Superior temporal gyrus (tissue), 1 donor: ENCODE measurements around the gene SYT10.
"Not testable (repeated sequence)": the region's sequence is repeated elsewhere in the genome, so short reads cannot be mapped to it uniquely, and the experiment has no call there.

Experiments
- DNase-seq: peaks from one replicate; pipeline ENCODE4 v3.0.0-alpha.2; 2016; ENCODE audit errors: extremely low spot score

The SYT10 gene, protein sequence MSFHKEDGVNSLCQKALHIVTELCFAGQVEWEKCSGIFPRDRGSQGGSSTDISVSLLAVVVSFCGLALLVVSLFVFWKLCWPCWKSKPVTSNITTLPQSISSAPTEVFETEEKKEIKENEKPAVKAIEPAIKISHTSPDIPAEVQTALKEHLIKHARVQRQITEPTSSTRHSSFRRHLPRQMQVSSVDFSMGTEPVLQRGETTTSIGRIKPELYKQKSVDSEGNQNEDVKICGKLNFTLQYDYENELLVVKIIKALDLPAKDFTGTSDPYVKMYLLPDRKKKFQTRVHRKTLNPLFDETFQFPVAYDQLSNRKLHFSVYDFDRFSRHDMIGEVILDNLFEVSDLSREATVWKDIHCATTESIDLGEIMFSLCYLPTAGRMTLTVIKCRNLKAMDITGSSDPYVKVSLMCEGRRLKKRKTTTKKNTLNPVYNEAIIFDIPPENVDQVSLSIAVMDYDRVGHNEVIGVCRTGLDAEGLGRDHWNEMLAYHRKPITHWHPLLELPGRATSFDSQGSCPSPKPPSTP

GRCh38 chr12:33439587-33440011 is at the start of gene SYT10:
Gene SYT10 (minus strand): TSS chr12:33439819. CDS start chr12:33439522, 297 bp downstream.
- no peak for DNase-seq

- no peak for DNase-seq
Measured at GRCh38 chr12:33488036-33488435, 48.4 kb upstream of the SYT10 start.

DNA sequence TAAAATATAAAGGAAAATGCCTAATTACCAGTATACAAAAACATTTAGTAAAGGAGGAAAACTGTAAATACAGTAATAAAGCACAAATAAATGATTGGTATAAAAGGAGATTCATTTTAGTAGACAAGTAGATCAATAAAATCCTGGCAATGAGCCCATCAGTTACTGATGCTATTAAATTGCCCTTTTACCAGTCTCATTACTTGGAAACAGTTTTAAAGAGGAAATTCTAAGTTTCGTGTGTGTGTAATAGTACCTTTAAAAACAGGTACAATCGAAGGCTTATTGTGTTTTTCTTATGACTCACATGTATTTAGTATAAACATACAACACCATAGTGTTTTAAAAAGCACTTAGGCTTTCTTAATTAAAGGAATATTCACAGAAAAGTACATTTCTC is 46.4 kb upstream of the SYT10 start:
- DNase-seq: no peak

- DNase-seq: no peak
Measured at GRCh38 chr12:33484161-33484560, 44.5 kb upstream of the SYT10 start.

DNA sequence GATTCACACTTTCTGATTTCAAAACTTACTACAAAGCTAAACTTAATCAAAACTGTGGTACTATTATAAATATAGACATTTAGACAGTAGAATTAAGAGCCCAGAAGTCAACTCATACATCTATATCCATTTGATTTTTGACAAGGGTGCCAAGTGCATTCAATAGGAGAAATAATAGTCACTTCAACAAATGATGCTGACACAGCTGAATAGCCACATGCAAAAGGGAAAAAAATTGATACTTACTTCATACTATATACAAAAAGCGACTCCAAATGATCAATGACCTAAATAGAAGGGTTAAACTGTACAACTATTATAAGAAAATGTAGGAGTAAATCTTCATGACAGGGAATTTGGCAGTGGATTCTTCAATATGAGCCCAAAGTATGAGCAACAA is 40.7 kb upstream of the SYT10 start:
- no peak for DNase-seq

- DNase-seq: no peak
Measured at GRCh38 chr12:33476058-33476457, 36.4 kb upstream of the SYT10 start.

- no peak for DNase-seq
Measured at GRCh38 chr12:33472299-33472698, 32.7 kb upstream of the SYT10 start.

DNA sequence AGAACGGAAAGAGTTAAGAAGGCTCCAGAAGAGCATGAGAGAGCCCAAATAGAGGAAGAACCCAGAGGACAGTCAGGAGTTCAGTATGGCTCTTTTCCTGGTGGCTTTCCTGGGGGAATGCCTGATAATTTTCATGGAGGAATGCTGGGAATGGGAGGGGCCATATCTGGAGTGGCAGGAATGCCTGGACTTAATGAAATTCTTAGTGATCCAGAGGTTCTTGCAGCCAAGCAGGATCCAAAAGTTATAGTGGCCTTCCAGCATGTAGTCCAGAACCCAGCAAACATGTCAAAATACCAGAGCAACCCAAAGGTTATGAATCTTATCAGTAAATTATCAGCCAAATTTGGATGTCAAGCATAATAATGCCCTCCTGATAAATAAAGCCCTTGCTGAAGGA is 15.5 kb upstream of the SYT10 start:
- DNase-seq: no peak

GRCh38 chr12:33450480-33450879 is 10.9 kb upstream of the SYT10 start:
- DNase-seq: no peak

GRCh38 chr12:33440477-33440876 is 858 bp upstream of the SYT10 start:
- no peak for DNase-seq

DNA sequence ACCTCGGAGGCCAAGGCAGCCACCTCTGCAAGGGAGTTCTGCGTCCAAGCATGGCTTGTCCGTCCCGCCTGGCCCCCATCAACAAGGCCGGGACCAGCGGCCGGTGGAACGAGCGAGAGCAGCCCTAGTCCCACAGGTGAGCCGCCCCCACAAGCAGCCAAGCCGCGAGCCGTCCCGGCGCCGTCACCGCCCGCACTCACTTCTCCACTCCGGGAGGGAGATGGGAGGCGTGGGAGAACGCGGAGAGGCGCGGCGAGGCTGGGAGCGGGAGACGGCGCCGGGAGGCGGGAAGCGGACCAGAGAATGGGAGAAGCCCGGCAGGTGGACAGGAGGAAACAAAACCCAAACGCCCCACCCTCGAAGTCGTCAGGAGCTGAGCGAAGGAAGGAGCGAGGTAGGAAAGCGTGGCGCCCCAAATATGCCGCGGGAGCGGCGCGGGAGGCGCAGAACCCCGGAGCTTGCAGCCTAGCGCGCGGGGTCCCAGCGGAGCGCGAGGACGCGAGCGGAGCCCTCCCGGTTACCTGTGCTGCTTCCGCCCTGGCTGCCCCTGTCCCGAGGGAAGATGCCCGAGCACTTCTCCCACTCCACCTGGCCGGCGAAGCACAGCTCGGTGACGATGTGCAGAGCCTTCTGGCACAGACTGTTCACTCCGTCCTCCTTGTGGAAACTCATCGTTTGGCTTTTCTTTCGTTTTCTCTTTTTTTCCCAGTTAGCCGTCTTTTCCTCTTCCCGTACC is 600 bp downstream of the SYT10 start:
- DNase-seq: no peak

DNA sequence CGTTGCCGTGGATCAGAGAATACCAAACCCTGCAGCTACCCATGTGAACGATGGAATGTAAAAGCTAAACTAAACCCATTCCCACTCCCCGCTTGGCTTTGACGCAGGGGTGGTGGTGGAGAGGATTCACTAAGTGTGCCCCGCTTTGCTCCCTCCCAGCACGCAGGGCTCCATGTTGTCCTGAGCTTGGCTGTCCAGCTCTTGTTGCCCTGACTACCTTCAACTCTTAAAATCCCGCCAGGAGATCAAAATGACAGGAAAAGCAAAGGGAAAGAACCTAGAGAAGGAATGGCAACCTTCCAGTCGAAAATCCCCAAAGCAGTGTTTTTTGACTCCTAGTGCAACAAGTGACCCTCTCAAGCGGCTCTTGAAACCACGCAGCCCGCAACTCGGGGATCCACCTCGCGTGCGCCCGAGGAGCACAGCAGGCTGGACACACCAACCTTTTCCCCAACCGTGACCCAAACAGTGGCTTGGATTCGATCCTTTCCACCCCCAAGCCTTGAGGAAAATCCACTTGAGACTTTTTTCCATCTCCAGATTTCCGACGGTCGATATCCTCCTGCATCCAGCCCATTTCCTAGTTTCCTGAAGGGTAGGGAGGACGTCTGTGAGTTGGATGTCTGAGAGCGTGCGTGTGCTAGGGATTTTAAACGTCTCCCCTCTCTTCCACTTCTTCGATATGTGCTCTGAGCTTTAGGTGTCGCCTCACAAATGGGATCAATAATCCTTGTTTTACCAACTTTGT is 1.4 kb downstream of the SYT10 start:
- no peak for DNase-seq

GRCh38 chr12:33437598-33437997 is 2.0 kb downstream of the SYT10 start:
- DNase-seq: no peak

- DNase-seq: no peak
Measured at GRCh38 chr12:33432992-33433391, 6.6 kb downstream of the SYT10 start.

- no peak for DNase-seq
Measured at GRCh38 chr12:33431648-33432047, 8.0 kb downstream of the SYT10 start.

GRCh38 chr12:33429468-33429867 is 10.2 kb downstream of the SYT10 start:
- DNase-seq: no peak

- no peak for DNase-seq
Measured at GRCh38 chr12:33427071-33427470, 12.5 kb downstream of the SYT10 start.

DNA sequence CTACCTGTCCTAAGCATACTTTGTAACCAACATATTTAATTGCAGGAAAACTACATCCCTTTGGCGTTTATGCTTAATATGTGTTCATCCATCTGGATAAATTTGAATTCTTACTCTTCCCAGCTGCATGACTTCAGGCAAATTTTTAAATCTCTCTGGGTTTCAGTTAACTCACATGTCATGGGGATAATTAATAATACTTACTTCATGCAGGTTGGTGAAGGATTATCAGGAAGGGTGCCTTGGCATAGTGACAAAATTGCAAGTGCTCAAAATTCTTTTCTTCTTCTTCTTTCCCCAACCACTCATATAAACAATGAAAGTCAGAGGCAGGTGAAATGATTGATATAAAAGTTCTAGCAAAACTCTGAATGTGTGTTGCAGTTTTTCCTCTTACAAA is 15.9 kb downstream of the SYT10 start:
- DNase-seq: no peak

GRCh38 chr12:33412410-33412809 is 27.2 kb downstream of the SYT10 start:
- not testable (repeated sequence) for DNase-seq

DNA sequence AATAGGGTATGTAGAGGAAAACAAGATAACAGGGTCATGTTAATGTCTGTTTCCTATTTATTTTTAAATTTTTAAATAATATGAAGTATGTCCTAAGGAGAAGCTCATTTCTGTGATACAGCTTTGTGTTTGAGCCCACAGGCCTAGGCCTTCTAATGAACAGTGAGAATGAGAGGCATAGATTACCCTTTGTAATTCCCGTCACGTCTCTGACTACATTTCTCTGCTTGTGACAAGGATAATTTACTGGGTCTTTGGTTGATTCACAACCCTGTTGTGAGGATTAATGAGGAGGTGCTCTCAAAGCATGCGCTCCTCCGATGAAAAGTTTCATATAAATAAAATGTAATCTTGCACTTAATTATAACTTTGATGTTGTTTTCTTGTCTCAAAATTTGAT is 56.1 kb downstream of the SYT10 start:
- no peak for DNase-seq

DNA sequence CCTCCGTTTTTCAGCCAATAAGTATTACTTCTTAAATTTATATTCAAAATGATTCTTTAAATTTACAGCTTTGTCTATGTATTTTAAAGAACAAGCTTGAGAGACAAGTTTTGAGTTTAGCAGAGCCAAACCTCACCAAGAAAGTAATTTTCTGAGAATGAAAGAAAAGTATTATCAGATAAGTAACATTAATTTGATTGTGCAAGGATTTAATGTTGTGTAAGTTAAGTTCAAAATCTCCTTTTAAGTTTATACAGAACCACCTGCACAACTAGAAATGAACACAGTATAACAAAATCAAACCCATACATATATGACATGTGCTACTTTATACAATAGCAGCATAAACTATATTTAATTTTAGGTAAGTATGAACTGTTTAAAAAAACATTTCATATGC is 63.5 kb downstream of the SYT10 start:
- DNase-seq: no peak

- DNase-seq: no peak
Measured at GRCh38 chr12:33370318-33370717, 69.3 kb downstream of the SYT10 start.
